ENCODE results near the gene ABCG1. TPM values are rescaled to one million over a fixed set of nuclear protein-coding genes. Genes with fewer than 3 reads are reported as not detected.
A peak's percentile ranks its signal among the peaks of the same experiment; 100 is the strongest.

ABCG1 gene
- total RNA-seq, 2 experiments from 2014 or later, result 16.7 to 17.3 TPM

DNA sequence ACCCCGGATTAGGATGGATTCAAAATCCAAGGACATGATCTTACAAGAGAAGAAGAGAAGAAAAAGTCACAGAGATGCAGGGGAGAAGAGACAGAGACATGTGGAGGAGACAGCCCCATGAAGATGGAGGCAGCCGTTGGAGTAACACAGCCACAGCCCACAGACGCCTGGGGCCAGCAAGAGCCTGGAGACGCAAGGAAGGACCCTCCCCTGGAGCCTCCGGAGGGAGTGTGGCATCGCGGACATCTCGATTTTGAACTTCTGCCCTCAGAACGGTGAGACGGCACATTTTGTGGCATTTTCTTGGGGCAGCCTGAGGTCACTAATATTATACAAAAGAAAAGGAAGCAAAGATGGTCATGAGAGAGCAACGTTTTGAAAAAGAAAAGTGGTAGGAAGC lies 28.8 kb downstream of the ABCG1 start:
- Histone ChIP-seq H3K9me2 (ENCODE audit: insufficient read depth, low read length) (no peaks in the 10 kb centered on the region), H3K9me3 (ENCODE audit: low read length) (no peaks in the 10 kb centered on the region), H3K4me1 (ENCODE audit: insufficient read depth, low read length, poor library complexity, severe bottlenecking) (peaks cover 88% of the 10 kb centered on the region), H3K36me3 (ENCODE audit: insufficient read depth, low read length) (peaks cover 3% of the 10 kb centered on the region; the same call in 1 of the 2 replicates), H2AFZ (ENCODE audit: low read length) (no peak overlapping the region), H3K27ac (ENCODE audit: low read depth, low read length, poor library complexity, severe bottlenecking) (peak overlapping the region; percentile 90), H4K20me1 (ENCODE audit: insufficient read depth, low read length) (no peaks in the 10 kb centered on the region), H3K4me2 (ENCODE audit: low read length) (peak overlapping the region; percentile 41; the same call in 1 of the 2 replicates), H3K79me2 (ENCODE audit: insufficient read depth, low read depth, low read length) (peaks cover 57% of the 10 kb centered on the region; the same call in 1 of the 2 replicates), H3K4me3 (ENCODE audit: low read depth, low read length, poor library complexity, severe bottlenecking) (no peak overlapping the region)
- intact Hi-C loops (cut with micrococcal nuclease; ENCODE audit: unreplicated experiment), result loop anchor here (2.0 kb wide), 2 partner anchors 15 to 59 kb away; no protein-coding TSS in a partner anchor
- ChIA-PET CTCF (ENCODE audit: unreplicated experiment) (no interaction called here), POLR2A (no interaction called here)
- no TSS peak for BruUV-seq (replicated peaks)
- DNase-seq (ENCODE audit: low spot score), result no peak
- TF ChIP-seq, protein P1, sequence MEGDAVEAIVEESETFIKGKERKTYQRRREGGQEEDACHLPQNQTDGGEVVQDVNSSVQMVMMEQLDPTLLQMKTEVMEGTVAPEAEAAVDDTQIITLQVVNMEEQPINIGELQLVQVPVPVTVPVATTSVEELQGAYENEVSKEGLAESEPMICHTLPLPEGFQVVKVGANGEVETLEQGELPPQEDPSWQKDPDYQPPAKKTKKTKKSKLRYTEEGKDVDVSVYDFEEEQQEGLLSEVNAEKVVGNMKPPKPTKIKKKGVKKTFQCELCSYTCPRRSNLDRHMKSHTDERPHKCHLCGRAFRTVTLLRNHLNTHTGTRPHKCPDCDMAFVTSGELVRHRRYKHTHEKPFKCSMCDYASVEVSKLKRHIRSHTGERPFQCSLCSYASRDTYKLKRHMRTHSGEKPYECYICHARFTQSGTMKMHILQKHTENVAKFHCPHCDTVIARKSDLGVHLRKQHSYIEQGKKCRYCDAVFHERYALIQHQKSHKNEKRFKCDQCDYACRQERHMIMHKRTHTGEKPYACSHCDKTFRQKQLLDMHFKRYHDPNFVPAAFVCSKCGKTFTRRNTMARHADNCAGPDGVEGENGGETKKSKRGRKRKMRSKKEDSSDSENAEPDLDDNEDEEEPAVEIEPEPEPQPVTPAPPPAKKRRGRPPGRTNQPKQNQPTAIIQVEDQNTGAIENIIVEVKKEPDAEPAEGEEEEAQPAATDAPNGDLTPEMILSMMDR (conservative IDR thresholded peaks at IDR 0.05; ENCODE audit: low read length), result no peak
- no peak for TF ChIP-seq EZH2phosphoT487 (IDR thresholded peaks at IDR 0.05; ENCODE audit: borderline replicate concordance, low read depth, low read length)

DNA sequence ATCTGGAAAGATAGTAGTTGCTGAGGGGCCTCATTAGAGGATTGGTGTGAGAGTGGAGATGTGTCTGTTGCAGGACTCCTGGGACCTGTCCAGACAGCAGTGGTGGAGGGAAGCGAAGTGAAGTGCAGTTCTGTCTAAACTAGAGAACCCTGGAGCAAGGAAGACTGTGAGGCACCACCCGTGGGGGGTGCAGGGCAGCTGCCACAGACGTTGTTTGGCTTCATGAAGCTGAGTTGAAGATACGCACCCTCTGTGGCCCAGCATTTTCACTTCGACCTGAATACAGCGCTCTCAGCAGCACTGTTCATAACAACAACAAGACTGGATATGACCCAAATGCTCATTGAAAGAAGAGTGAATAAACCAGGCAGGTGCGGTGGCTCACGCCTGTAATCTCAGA lies 29.3 kb downstream of the ABCG1 start:
- intact Hi-C loops (cut with micrococcal nuclease; ENCODE audit: unreplicated experiment), result loop anchor here (2.0 kb wide), 2 partner anchors 15 to 59 kb away; no protein-coding TSS in a partner anchor

More for the DNA sequence above, 29.3 kb downstream of the ABCG1 start:
- POLR2A ChIA-PET, result no interaction called here
- Histone ChIP-seq H4K20me1 (ENCODE audit: insufficient read depth, low read length) (no peaks in the 10 kb centered on the region), H3K27ac (ENCODE audit: low read depth, low read length, poor library complexity, severe bottlenecking) (peak overlapping the region; percentile 90), H3K79me2 (ENCODE audit: insufficient read depth, low read depth, low read length) (peaks cover 52% of the 10 kb centered on the region; the same call in 1 of the 2 replicates), H3K4me1 (ENCODE audit: insufficient read depth, low read length, poor library complexity, severe bottlenecking) (peaks cover 88% of the 10 kb centered on the region), H3K4me2 (ENCODE audit: low read length) (peak overlapping the region; percentile 41; the same call in 1 of the 2 replicates), H2AFZ (ENCODE audit: low read length) (no peak overlapping the region), H3K9me2 (ENCODE audit: insufficient read depth, low read length) (no peaks in the 10 kb centered on the region), H3K36me3 (ENCODE audit: insufficient read depth, low read length) (peaks cover 3% of the 10 kb centered on the region; the same call in 1 of the 2 replicates), H3K9me3 (ENCODE audit: low read length) (no peaks in the 10 kb centered on the region), H3K4me3 (ENCODE audit: low read depth, low read length, poor library complexity, severe bottlenecking) (no peak overlapping the region)
- CTCF ChIA-PET (ENCODE audit: unreplicated experiment), result interaction anchor here (1.6 kb wide), 1 partner anchor 14 kb away, joined by 3 read pairs; no protein-coding TSS in a partner anchor
- no TSS peak for BruUV-seq (replicated peaks)
- TF ChIP-seq, protein P1 (conservative IDR thresholded peaks at IDR 0.05; ENCODE audit: low read length), result no peak
- no peak for TF ChIP-seq EZH2phosphoT487 (IDR thresholded peaks at IDR 0.05; ENCODE audit: borderline replicate concordance, low read depth, low read length)
- DNase-seq (ENCODE audit: low spot score), result no peak
